GM12878 (cell line): ENCODE data around the gene KRT34. TPM values are rescaled to one million over a fixed set of nuclear protein-coding genes. Genes with fewer than 3 reads are reported as not detected.
"Not testable (repeated sequence)": the region's sequence is repeated elsewhere in the genome, so short reads cannot be mapped to it uniquely, and the experiment has no call there.

Experiments used
- ATAC-seq: fragments of 200-7000 bp; cut with Tn5 transposase; 3 replicates; pipeline ENCODE4 v1.9.1; 2020; ENCODE audit warnings: mild to moderate bottlenecking, moderate library complexity
- BruUV-seq: library from RNA; stranded (reverse); fragments of 400-500 nt; replicated peaks from 2 replicates; lab custom pipeline; 2021; lab: Mats Ljungman, UMichigan
- CTCF ChIA-PET: fragments of 300-600 bp; sonication (Branson Sonifier 250); formaldehyde crosslinking; extraction: SDS; loops from one replicate; lab custom pipeline; 2021; ENCODE audit warnings: inconsistent platforms; lab: Yijun Ruan, JAX
- POLR2A ChIA-PET: fragments of 350-600 bp; formaldehyde crosslinking; extraction: SDS; loops from one replicate; lab custom pipeline; 2021; ENCODE audit warnings: inconsistent platforms; lab: Charles Lee
- RAD21 ChIA-PET: fragments of 300-600 bp; sonication (Branson Sonifier 250); formaldehyde crosslinking; loops from one replicate; lab custom pipeline; 2023; ENCODE audit warnings: antibody characterized with exemption; ENCODE audit not compliant: unreplicated experiment; lab: Charles Lee
- SMC1A ChIA-PET: fragments of 300-600 bp; sonication (Branson Sonifier 250); formaldehyde crosslinking; loops from one replicate; lab custom pipeline; 2023; ENCODE audit not compliant: unreplicated experiment, uncharacterized antibody; lab: Charles Lee
- DNase-seq: peaks from one replicate; pipeline ENCODE4 v3.0.0-alpha.2; 2011; ENCODE audit warnings: low read depth, low spot score
- FAIRE-seq: peaks from 3 replicates; lab custom pipeline; 2011; peaks lifted over from hg19 to GRCh38; lab: Jason Lieb, UNC
- H2AFZ ChIP-seq: 2 replicates; pipeline ENCODE4 v1.6.0; 2011; ENCODE audit warnings: low read depth, low read length, control low read depth; ENCODE audit not compliant: control insufficient read depth
- H3K27ac ChIP-seq: 2 replicates; pipeline ENCODE4 v1.5.1; 2011; ENCODE audit warnings: control low read depth; ENCODE audit not compliant: control insufficient read depth, insufficient read depth
- H3K27me3 ChIP-seq, 2 experiments: replicated peaks in 1 of 2; 2 replicates each; pipeline versions ENCODE4 v1.6.0 to v1.6.1; 2011; ENCODE audit warnings: low read length in 1 of 2; ENCODE audit not compliant: control insufficient read depth in 2 of 2, insufficient read depth in 2 of 2
- H3K36me3 ChIP-seq, 2 experiments: 2 replicates each; pipeline ENCODE4 v1.5.1; 2011; ENCODE audit warnings: low read length in 1 of 2; ENCODE audit not compliant: control insufficient read depth in 2 of 2, insufficient read depth in 2 of 2
- H3K4me1 ChIP-seq: 2 replicates; pipeline ENCODE4 v1.6.1; 2011; ENCODE audit warnings: mild to moderate bottlenecking, low read length, moderate library complexity, mixed read lengths; ENCODE audit not compliant: control insufficient read depth, insufficient read depth
- H3K4me2 ChIP-seq: 2 replicates; pipeline ENCODE4 v1.6.0; 2011; ENCODE audit warnings: control low read depth; ENCODE audit not compliant: control insufficient read depth, insufficient read depth
- H3K4me3 ChIP-seq: fragments of 200-600 bp; sonication (generic); 2 replicates; pipeline ENCODE4 v1.5.1; 2016
- H3K79me2 ChIP-seq: 2 replicates; pipeline ENCODE4 v1.6.0; 2011; ENCODE audit warnings: low read length; ENCODE audit not compliant: control insufficient read depth, insufficient read depth
- H3K9ac ChIP-seq: 2 replicates; pipeline ENCODE4 v1.8.0; 2011; ENCODE audit warnings: low read length, control low read depth, mixed read lengths; ENCODE audit not compliant: control insufficient read depth, insufficient read depth
- H3K9me3 ChIP-seq: replicated peaks from 3 replicates; pipeline ENCODE4 v1.5.1; 2011; ENCODE audit warnings: mild to moderate bottlenecking, low read length; ENCODE audit not compliant: control insufficient read depth, insufficient read depth
- H4K20me1 ChIP-seq: 2 replicates; pipeline ENCODE4 v1.6.0; 2011; ENCODE audit not compliant: control insufficient read depth, insufficient read depth
- BCL11A ChIP-seq: IDR thresholded peaks from 2 replicates; pipeline ENCODE4 v1.6.1; 2011; ENCODE audit warnings: low read depth, low read length
- BHLHE40 ChIP-seq, 2 experiments: fragments of 450-650 bp in 1 of 2; IDR thresholded peaks; 2 replicates each; pipeline ENCODE4 v1.6.1; 2011 to 2017; ENCODE audit warnings: low read depth in 2 of 2, borderline replicate concordance in 1 of 2, improper control_type of control experiment in 1 of 2, low read length in 1 of 2, mild to moderate bottlenecking in 1 of 2
- CBFB ChIP-seq: IDR thresholded peaks from 2 replicates; pipeline ENCODE4 v1.6.1; 2016; ENCODE audit warnings: antibody characterized with exemption, low read depth
- FOXK2 ChIP-seq: fragments of 450-650 bp; IDR thresholded peaks from 2 replicates; pipeline ENCODE4 v1.6.1; 2017; ENCODE audit warnings: mild to moderate bottlenecking, moderate library complexity
- NKRF ChIP-seq: fragments of 450-650 bp; conservative IDR thresholded peaks from 2 replicates; pipeline ENCODE4 v1.6.1; 2017; ENCODE audit warnings: mild to moderate bottlenecking, moderate library complexity
- NR2F1 ChIP-seq: fragments of 450-650 bp; conservative IDR thresholded peaks from 2 replicates; pipeline ENCODE4 v1.6.1; 2017; ENCODE audit warnings: mild to moderate bottlenecking
- PRDM15 ChIP-seq: fragments of 450-650 bp; formaldehyde crosslinking; IDR thresholded peaks from 2 replicates; pipeline ENCODE4 v1.4.0; 2020; ENCODE audit warnings: mild to moderate bottlenecking, moderate library complexity
- SIX5 ChIP-seq: IDR thresholded peaks from 2 replicates; pipeline ENCODE4 v1.6.1; 2011; ENCODE audit warnings: mild to moderate bottlenecking, low read depth, low read length, moderate library complexity; ENCODE audit not compliant: severe bottlenecking
- TCF12 ChIP-seq: IDR thresholded peaks from 2 replicates; pipeline ENCODE4 v1.6.1; 2011; ENCODE audit warnings: low read depth, mild to moderate bottlenecking, low read length
- ZNF274 ChIP-seq: IDR thresholded peaks from one replicate; pipeline ENCODE4 v1.8.0; 2011; ENCODE audit not compliant: insufficient read length, insufficient read depth
- WGBS: methylation state at CpG from one replicate; pipeline ENCODE4 v1.1.6; 2016; ENCODE audit warnings: low lambda C conversion rate; ENCODE audit not compliant: insufficient replicate concordance, insufficient coverage; ENCODE audit errors: missing lambda C conversion rate; 5-methylcytosine and 5-hydroxymethylcytosine counted together
- in situ Hi-C: fragments of 300-500 bp; cut with MboI; formaldehyde crosslinking; loops from 9 replicates; pipeline ENCODE4 v1.14.3; 2018; ENCODE audit warnings: mixed read lengths
- intact Hi-C: fragments of 100-400 bp; cut with micrococcal nuclease; formaldehyde crosslinking; loops from one replicate; pipeline ENCODE4 v1.14.2; 2022; ENCODE audit not compliant: unreplicated experiment
- polyA plus RNA-seq, 11 experiments: library from polyadenylated mRNA; depleted of rRNA in 4 of 11; unstranded in 6 of 11; stranded (reverse) in 5 of 11; fragments of >200 nt; fragmentation: Nextera tagmentation in 4 of 11; fragmentation: Illumina TruSeq in 1 of 11; extraction: Ambion mirVana in 4 of 11; extraction: Trizol in 1 of 11; gene quantifications; 1 replicate in 1 of 11; 2 replicates in 10 of 11; pipeline versions ENCODE4 v1.2.1 to v1.2.3, GENCODE V29; 2011 to 2016; ENCODE audit warnings: inconsistent platforms in 2 of 11, missing spikeins in 2 of 11, low read depth in 1 of 11
- total RNA-seq, 4 experiments: library from RNA; depleted of rRNA in 3 of 4; stranded (reverse); fragments of >200 nt in 3 of 4; fragmentation: Illumina TruSeq in 1 of 4; extraction: Trizol in 1 of 4; gene quantifications; 2 replicates each; pipeline versions ENCODE4 v1.2.1 to v1.2.3, GENCODE V29; 2013 to 2021
- TF ChIP-seq, protein P1 (sequence below): fragments of 450-650 bp; IDR thresholded peaks from 2 replicates; pipeline ENCODE4 v1.6.1; 2018; ENCODE audit warnings: mild to moderate bottlenecking, low read depth, moderate library complexity; ENCODE audit not compliant: partially characterized antibody

Gene KRT34
- total and polyA plus RNA-seq, 10 of the 15 experiments (the other 5 are each of a cell fraction or from before 2014, with no cell fraction given): not detected

- TF ChIP-seq ZNF274 (no peak), PRDM15 (no peak), TCF12 (no peak), BCL11A (no peak), NKRF (no peak), CBFB (no peak), SIX5 (no peak), NR2F1 (no peak), BHLHE40 (IDR thresholded peaks at IDR 0.05; ENCODE audit: borderline replicate concordance in 1 of 2, low read depth in 2 of 2, low read length in 1 of 2) (no peak), FOXK2 (no peak)
- TF ChIP-seq, protein P1, sequence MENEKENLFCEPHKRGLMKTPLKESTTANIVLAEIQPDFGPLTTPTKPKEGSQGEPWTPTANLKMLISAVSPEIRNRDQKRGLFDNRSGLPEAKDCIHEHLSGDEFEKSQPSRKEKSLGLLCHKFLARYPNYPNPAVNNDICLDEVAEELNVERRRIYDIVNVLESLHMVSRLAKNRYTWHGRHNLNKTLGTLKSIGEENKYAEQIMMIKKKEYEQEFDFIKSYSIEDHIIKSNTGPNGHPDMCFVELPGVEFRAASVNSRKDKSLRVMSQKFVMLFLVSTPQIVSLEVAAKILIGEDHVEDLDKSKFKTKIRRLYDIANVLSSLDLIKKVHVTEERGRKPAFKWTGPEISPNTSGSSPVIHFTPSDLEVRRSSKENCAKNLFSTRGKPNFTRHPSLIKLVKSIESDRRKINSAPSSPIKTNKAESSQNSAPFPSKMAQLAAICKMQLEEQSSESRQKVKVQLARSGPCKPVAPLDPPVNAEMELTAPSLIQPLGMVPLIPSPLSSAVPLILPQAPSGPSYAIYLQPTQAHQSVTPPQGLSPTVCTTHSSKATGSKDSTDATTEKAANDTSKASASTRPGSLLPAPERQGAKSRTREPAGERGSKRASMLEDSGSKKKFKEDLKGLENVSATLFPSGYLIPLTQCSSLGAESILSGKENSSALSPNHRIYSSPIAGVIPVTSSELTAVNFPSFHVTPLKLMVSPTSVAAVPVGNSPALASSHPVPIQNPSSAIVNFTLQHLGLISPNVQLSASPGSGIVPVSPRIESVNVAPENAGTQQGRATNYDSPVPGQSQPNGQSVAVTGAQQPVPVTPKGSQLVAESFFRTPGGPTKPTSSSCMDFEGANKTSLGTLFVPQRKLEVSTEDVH: no peak
Observed at GRCh38 chr17:41347869-41348760, 34.0 kb downstream of the KRT34 start (continued).

DNA sequence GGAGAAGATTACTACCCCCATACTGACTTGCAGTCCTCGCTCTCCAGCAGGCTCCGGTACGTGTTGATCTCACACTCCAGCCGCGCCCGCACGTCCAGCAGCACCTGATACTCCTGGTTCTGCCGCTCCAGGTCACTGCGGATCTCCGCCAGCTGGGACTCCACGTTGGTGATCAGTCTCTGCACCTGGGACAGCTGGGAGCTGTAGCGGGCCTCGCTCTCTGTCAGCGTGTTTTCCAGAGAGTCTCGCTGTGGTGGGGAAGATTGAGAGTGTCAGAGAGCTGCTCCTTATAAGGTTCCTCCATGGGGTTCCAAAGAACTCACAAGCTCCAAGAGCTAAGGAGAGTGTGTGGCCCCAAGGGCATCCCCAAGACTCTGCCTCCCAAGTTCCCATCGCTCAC lies 35.7 kb downstream of the KRT34 start:
- intact Hi-C loops, ATAC-seq: not testable (repeated sequence)
- 67% methylated on average over 16 of the region's 16 CpGs for whole genome bisulfite sequencing

More for the DNA sequence above, 35.7 kb downstream of the KRT34 start:
- H2AFZ ChIP-seq, RAD21 ChIA-PET, H3K36me3 ChIP-seq, FAIRE-seq, H3K9ac ChIP-seq, H3K4me2 ChIP-seq, H3K9me3 ChIP-seq, BruUV-seq, H3K79me2 ChIP-seq, H3K27me3 ChIP-seq, H3K4me1 ChIP-seq, H4K20me1 ChIP-seq, POLR2A ChIA-PET, SMC1A ChIA-PET, DNase-seq, in situ Hi-C loops, H3K27ac ChIP-seq, H3K4me3 ChIP-seq: not testable (repeated sequence)
- CTCF ChIA-PET: interaction anchor here (1.8 kb wide), 1 partner anchor 24 kb away, joined by 4 read pairs; no protein-coding TSS in a partner anchor
